Ascending aorta (tissue), 2 donors: ENCODE results near the gene GIPC1. TPM values are rescaled to one million over a fixed set of nuclear protein-coding genes. Genes with fewer than 3 reads are reported as not detected.

Experiments
- DNase-seq, 2 donors: peaks; one replicate each; pipeline ENCODE4 v3.0.0-alpha.2; 2019; ENCODE audit warnings: low spot score in 2 of 2
- H3K27ac ChIP-seq, 2 donors: fragments of 200-600 bp; sonication (generic); one replicate each; pipeline ENCODE4 v1.5.1; 2016 to 2017; ENCODE audit warnings: mild to moderate bottlenecking in 1 of 2
- H3K27me3 ChIP-seq: fragments of 200-600 bp; sonication (generic); one replicate; pipeline ENCODE4 v1.5.1; 2017
- H3K36me3 ChIP-seq, 2 donors: fragments of 200-600 bp; sonication (generic); one replicate each; pipeline ENCODE4 v1.5.1; 2016
- H3K4me1 ChIP-seq, 2 donors: fragments of 200-600 bp; sonication (generic); one replicate each; pipeline ENCODE4 v1.5.1; 2016 to 2017; ENCODE audit warnings: mild to moderate bottlenecking in 1 of 2
- H3K4me3 ChIP-seq, 2 donors: fragments of 200-600 bp; sonication (generic); one replicate each; pipeline ENCODE4 v1.5.1; 2016 to 2017; ENCODE audit warnings: mild to moderate bottlenecking in 1 of 2
- H3K9me3 ChIP-seq, 2 donors: fragments of 200-600 bp; sonication (generic); one replicate each; pipeline ENCODE4 v1.5.1; 2016
- intact Hi-C: fragments of 100-400 bp; cut with DNase I; formaldehyde crosslinking; loops from one replicate; pipeline ENCODE4 v1.15.1; 2023
- total RNA-seq: library from RNA; depleted of rRNA; stranded (reverse); fragments of >200 nt; gene quantifications from one replicate; pipeline ENCODE4 v1.1.0, GENCODE V29; 2016
- TF ChIP-seq, protein P1 (sequence below), 3 experiments: fragments of 200-600 bp in 2 of 3; fragments of 450-650 bp in 1 of 3; sonication (generic) in 2 of 3; IDR thresholded peaks; one replicate each; pipeline ENCODE4 v1.5.1; 2016 to 2019; ENCODE audit warnings: antibody characterized with exemption in 3 of 3, mild to moderate bottlenecking in 1 of 3, moderate library complexity in 1 of 3

GIPC1 gene
- total RNA-seq, 1 donor from 2014 or later: 123 TPM

GRCh38 chr19:14449321-14449720 lies 46.6 kb downstream of the GIPC1 start:
- H3K9me3 ChIP-seq: no peaks in the 10 kb centered on the region
- intact Hi-C loops: no loop called here
- H3K4me3 ChIP-seq: no peak overlapping the region
- DNase-seq: no peak
- H3K27me3 ChIP-seq: no peaks in the 10 kb centered on the region
- H3K4me1 ChIP-seq: no peaks in the 10 kb centered on the region
- H3K27ac ChIP-seq: no peak overlapping the region
- H3K36me3 ChIP-seq: peaks cover 90% of the 10 kb centered on the region in 2 donors
- TF ChIP-seq, protein P1, sequence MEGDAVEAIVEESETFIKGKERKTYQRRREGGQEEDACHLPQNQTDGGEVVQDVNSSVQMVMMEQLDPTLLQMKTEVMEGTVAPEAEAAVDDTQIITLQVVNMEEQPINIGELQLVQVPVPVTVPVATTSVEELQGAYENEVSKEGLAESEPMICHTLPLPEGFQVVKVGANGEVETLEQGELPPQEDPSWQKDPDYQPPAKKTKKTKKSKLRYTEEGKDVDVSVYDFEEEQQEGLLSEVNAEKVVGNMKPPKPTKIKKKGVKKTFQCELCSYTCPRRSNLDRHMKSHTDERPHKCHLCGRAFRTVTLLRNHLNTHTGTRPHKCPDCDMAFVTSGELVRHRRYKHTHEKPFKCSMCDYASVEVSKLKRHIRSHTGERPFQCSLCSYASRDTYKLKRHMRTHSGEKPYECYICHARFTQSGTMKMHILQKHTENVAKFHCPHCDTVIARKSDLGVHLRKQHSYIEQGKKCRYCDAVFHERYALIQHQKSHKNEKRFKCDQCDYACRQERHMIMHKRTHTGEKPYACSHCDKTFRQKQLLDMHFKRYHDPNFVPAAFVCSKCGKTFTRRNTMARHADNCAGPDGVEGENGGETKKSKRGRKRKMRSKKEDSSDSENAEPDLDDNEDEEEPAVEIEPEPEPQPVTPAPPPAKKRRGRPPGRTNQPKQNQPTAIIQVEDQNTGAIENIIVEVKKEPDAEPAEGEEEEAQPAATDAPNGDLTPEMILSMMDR (IDR thresholded peaks at IDR 0.05): no peak

- Histone ChIP-seq H3K9me3 (no peaks in the 10 kb centered on the region), H3K4me3 (no peak overlapping the region), H3K4me1 (no peaks in the 10 kb centered on the region), H3K27me3 (no peaks in the 10 kb centered on the region), H3K36me3 (peaks cover 94 to 98% of the 10 kb centered on the region in 2 donors), H3K27ac (no peak overlapping the region)
- intact Hi-C loops: no loop called here
- TF ChIP-seq, protein P1 (IDR thresholded peaks at IDR 0.05): no peak
- no peak for DNase-seq
Observed at GRCh38 chr19:14446336-14447036, 49.4 kb downstream of the GIPC1 start.

GRCh38 chr19:14443632-14444216 lies 52.2 kb downstream of the GIPC1 start:
- no peaks in the 10 kb centered on the region for H3K27me3 ChIP-seq
- peaks cover 73 to 77% of the 10 kb centered on the region in 2 donors for H3K36me3 ChIP-seq
- TF ChIP-seq, protein P1 (IDR thresholded peaks at IDR 0.05): no peak
- no peak for DNase-seq
- no peaks in the 10 kb centered on the region for H3K4me1 ChIP-seq
- H3K27ac ChIP-seq: no peak overlapping the region
- intact Hi-C loops: no loop called here
- no peak overlapping the region for H3K4me3 ChIP-seq
- no peaks in the 10 kb centered on the region for H3K9me3 ChIP-seq

DNA sequence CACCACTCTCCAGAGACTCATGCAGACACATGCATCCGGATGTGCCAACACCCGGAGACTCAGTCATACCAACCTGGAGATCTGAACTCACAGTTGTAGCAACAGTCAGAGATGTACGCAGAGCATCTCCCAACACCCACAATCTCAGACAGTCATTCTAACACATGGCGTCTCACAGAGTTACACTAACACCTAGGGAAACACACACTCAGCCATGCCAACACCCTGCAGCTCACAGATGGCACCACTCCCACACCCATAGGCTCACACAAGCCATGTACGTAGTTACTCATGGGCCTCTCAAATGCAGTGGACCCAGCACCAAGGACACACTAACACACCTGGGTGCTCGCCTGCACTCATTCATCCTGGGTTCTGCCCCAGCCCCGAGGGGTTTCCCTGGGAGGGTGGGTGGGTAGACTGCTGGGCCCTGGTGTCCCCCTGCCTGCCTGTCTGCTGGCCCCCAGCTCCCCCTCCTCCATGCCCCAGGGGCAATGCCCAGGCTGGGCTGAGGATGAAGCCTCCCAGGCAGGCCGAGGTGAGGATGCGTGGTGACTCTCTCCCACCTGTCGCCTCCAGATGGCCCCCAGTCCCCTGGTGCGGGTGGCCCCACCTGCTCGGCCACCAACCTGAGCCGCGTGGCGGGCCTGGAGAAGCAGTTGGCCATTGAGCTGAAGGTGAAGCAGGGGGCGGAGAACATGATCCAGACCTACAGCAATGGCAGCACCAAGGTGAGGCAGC lies 52.9 kb downstream of the GIPC1 start:
- peaks cover 67 to 71% of the 10 kb centered on the region in 2 donors for H3K36me3 ChIP-seq

More for the DNA sequence above, 52.9 kb downstream of the GIPC1 start:
- Histone ChIP-seq H3K4me1 (no peaks in the 10 kb centered on the region), H3K9me3 (no peaks in the 10 kb centered on the region), H3K4me3 (no peak overlapping the region), H3K27me3 (no peaks in the 10 kb centered on the region), H3K27ac (no peak overlapping the region)
- no peak for DNase-seq
- TF ChIP-seq, protein P1 (IDR thresholded peaks at IDR 0.05): no peak
- intact Hi-C loops: no loop called here
